ENCODE measurements around the gene SLC16A14. TPM values are rescaled to one million over a fixed set of nuclear protein-coding genes. Genes with fewer than 3 reads are reported as not detected.

The SLC16A14 gene
- total RNA-seq, 1 experiment from 2014 or later = 7.9 TPM

DNA sequence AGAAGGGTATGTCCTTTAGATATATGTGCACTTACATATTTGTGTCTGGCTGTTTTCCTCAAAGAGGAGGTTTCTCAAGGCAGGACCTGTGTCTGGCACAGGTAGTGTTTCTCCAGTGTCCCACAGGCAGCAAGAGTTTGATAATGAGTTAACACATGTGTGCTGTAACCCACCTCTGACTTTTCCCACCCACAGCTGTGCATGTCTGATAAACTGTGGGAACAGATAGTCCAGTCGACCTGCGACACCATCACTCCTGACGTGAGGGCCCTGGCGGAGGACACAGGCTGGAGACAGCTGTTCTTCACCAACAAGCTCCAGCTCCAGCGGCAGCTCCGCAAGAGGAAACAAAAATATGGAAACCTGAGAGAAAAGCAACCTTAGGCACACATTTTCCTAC is 58.2 kb downstream of the SLC16A14 start:
- Histone ChIP-seq H3K4me1 (ENCODE audit: control insufficient read depth in 1 of 2, insufficient read depth in 2 of 2, low read length in 2 of 2) (peaks cover 0 to 3% of the 10 kb centered on the region in 2 experiments; a peak in 1 of 4 replicates), H3K9ac (ENCODE audit: low read length) (no peak overlapping the region), H3K9me3 (ENCODE audit: control insufficient read depth in 1 of 2, insufficient read depth in 1 of 2, low read depth in 1 of 2, low read length in 2 of 2) (no peaks in the 10 kb centered on the region), H3K4me3 (replicated peaks in 1 of 2; ENCODE audit: low read depth in 1 of 2, low read length in 2 of 2) (no peak overlapping the region), H3K4me2 (ENCODE audit: low read length) (no peak overlapping the region), H3K27ac (ENCODE audit: low read depth, low read length) (no peak overlapping the region), H3K27me3 (ENCODE audit: insufficient read depth, low read length) (no peaks in the 10 kb centered on the region), H4K20me1 (ENCODE audit: insufficient read depth) (no peaks in the 10 kb centered on the region), H3K79me2 (ENCODE audit: insufficient read depth, low read length) (no peaks in the 10 kb centered on the region), H2AFZ (ENCODE audit: low read depth, low read length, poor library complexity, severe bottlenecking) (no peak overlapping the region), H3K9me2 (ENCODE audit: insufficient read depth) (no peaks in the 10 kb centered on the region), H3K36me3 (ENCODE audit: control insufficient read depth in 1 of 2, insufficient read depth in 2 of 2, low read length in 2 of 2) (no peaks in the 10 kb centered on the region)
- CTCF ChIA-PET = no interaction called here
- ATAC-seq (no peak), DNase-seq (ENCODE audit: low read depth, low spot score) (no peak)
- TF ChIP-seq TCF7L2 (IDR thresholded peaks at IDR 0.05; ENCODE audit: borderline replicate concordance, extremely low read depth, insufficient read depth, insufficient read length) (no peak), SRF (IDR thresholded peaks at IDR 0.05; ENCODE audit: low read depth) (no peak), EZH2 (IDR thresholded peaks at IDR 0.05) (no peak), ZBTB33 (IDR thresholded peaks at IDR 0.05; ENCODE audit: extremely low read depth, insufficient replicate concordance, low read length) (no peak), RAD21 (IDR thresholded peaks at IDR 0.05; ENCODE audit: low read depth) (no peak), FOSL1 (IDR thresholded peaks at IDR 0.05; ENCODE audit: low read depth) (no peak)
- TF ChIP-seq, protein P1, sequence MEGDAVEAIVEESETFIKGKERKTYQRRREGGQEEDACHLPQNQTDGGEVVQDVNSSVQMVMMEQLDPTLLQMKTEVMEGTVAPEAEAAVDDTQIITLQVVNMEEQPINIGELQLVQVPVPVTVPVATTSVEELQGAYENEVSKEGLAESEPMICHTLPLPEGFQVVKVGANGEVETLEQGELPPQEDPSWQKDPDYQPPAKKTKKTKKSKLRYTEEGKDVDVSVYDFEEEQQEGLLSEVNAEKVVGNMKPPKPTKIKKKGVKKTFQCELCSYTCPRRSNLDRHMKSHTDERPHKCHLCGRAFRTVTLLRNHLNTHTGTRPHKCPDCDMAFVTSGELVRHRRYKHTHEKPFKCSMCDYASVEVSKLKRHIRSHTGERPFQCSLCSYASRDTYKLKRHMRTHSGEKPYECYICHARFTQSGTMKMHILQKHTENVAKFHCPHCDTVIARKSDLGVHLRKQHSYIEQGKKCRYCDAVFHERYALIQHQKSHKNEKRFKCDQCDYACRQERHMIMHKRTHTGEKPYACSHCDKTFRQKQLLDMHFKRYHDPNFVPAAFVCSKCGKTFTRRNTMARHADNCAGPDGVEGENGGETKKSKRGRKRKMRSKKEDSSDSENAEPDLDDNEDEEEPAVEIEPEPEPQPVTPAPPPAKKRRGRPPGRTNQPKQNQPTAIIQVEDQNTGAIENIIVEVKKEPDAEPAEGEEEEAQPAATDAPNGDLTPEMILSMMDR (IDR thresholded peaks at IDR 0.05 in 2 of 3, conservative IDR thresholded peaks at IDR 0.05 in 1 of 3; ENCODE audit: borderline replicate concordance in 1 of 3, insufficient read depth in 1 of 3, low read depth in 2 of 3, low read length in 2 of 3) = no peak
- TF ChIP-seq, protein P2, sequence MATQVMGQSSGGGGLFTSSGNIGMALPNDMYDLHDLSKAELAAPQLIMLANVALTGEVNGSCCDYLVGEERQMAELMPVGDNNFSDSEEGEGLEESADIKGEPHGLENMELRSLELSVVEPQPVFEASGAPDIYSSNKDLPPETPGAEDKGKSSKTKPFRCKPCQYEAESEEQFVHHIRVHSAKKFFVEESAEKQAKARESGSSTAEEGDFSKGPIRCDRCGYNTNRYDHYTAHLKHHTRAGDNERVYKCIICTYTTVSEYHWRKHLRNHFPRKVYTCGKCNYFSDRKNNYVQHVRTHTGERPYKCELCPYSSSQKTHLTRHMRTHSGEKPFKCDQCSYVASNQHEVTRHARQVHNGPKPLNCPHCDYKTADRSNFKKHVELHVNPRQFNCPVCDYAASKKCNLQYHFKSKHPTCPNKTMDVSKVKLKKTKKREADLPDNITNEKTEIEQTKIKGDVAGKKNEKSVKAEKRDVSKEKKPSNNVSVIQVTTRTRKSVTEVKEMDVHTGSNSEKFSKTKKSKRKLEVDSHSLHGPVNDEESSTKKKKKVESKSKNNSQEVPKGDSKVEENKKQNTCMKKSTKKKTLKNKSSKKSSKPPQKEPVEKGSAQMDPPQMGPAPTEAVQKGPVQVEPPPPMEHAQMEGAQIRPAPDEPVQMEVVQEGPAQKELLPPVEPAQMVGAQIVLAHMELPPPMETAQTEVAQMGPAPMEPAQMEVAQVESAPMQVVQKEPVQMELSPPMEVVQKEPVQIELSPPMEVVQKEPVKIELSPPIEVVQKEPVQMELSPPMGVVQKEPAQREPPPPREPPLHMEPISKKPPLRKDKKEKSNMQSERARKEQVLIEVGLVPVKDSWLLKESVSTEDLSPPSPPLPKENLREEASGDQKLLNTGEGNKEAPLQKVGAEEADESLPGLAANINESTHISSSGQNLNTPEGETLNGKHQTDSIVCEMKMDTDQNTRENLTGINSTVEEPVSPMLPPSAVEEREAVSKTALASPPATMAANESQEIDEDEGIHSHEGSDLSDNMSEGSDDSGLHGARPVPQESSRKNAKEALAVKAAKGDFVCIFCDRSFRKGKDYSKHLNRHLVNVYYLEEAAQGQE (IDR thresholded peaks at IDR 0.05; ENCODE audit: low read depth) = no peak
- intact Hi-C loops (cut with micrococcal nuclease) = no loop called here
- RAD21 ChIA-PET (ENCODE audit: low non-redundant PET in 1 of 2, low total read pairs in 2 of 2, uncharacterized antibody in 2 of 2, unreplicated experiment in 2 of 2) = no interaction called here
- POLR2A ChIA-PET = no interaction called here
- BruUV-seq (replicated peaks) = no TSS peak

Measured in HCT116 (cell line).